ENCODE results near the gene ABCB8. TPM values are rescaled to one million over a fixed set of nuclear protein-coding genes. Genes with fewer than 3 reads are reported as not detected.

Gene ABCB8
- polyA plus RNA-seq, 1 donor (not counting 4 experiments of a cell fraction or from before 2014, with no cell fraction given) = 15.5 TPM

DNA sequence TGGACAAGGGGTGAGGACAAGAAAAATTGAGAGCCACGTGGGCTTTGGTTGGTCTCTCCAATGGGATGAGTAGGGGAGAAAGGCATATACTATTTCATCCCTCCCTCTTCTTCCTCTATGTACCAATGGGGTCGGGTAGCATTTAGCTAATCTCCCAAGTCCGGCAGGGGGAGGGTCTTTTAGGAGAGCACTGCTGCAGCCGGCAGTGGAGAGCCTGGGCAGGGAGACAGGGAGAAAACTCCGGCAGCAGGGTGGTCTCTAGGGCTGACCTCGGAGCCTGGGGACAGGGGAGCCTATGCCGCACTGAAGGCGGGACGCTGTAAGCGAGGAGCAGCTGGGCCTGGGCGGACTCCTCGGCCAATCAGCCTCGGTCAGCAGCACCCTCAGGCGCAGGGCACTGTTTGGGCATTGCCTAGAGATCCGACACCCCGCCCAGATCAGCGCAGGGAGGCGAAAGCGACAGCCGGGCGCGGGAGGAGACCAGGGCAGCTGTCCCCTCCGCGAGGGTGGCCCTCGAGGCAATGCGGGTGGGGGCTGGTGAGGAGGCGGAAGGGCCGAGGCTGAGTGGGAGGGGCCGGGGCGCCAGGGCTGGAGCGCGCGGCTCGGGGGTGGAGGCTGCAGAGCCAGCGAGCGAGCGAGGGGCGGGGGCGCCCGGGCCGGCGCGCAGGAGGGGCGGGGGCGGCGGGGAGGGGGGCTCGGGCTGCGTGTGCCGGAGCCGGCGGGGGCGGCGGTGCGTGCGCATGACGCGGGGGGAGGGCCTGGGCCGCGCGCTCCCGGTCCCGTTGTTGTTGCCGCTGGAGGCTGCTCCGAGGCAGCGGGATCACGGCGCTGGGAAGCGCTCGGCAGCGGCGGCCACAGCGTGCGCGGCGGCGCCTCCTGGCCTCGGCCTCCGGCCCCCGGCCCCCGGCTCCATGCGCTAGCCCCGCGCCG lies 57.7 kb downstream of the ABCB8 start, which contains the start of gene AGAP3:
Gene AGAP3 (plus strand): TSS at position 785 of the 930 bp plus-strand sequence. CDS start 267 bp downstream, outside the sequence.
- TF ChIP-seq EZH2 (IDR thresholded peaks at IDR 0.05; ENCODE audit: low read length) = no peak
- TF ChIP-seq, protein P1, sequence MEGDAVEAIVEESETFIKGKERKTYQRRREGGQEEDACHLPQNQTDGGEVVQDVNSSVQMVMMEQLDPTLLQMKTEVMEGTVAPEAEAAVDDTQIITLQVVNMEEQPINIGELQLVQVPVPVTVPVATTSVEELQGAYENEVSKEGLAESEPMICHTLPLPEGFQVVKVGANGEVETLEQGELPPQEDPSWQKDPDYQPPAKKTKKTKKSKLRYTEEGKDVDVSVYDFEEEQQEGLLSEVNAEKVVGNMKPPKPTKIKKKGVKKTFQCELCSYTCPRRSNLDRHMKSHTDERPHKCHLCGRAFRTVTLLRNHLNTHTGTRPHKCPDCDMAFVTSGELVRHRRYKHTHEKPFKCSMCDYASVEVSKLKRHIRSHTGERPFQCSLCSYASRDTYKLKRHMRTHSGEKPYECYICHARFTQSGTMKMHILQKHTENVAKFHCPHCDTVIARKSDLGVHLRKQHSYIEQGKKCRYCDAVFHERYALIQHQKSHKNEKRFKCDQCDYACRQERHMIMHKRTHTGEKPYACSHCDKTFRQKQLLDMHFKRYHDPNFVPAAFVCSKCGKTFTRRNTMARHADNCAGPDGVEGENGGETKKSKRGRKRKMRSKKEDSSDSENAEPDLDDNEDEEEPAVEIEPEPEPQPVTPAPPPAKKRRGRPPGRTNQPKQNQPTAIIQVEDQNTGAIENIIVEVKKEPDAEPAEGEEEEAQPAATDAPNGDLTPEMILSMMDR (optimal IDR thresholded peaks at IDR 0.05 in 1 of 3, IDR thresholded peaks at IDR 0.05 in 1 of 3, conservative IDR thresholded peaks at IDR 0.05 in 1 of 3; ENCODE audit: extremely low read depth in 1 of 3, insufficient read depth in 2 of 3, low read length in 3 of 3) = no peak
- peak within 1 kb of the TSS; percentile 93 for H3K9ac ChIP-seq (ENCODE audit: control insufficient read depth, extremely low read depth, insufficient read depth, low read length)
- peak within 1 kb of the TSS; percentile 46 for H2AFZ ChIP-seq (ENCODE audit: control insufficient read depth, low read length)
- FAIRE-seq (no peak), DNase-seq (ENCODE audit: low read depth, low spot score) (no peak)
- peaks cover 0 to 2% of the 10 kb centered on the region in 2 experiments for H3K36me3 ChIP-seq (ENCODE audit: control insufficient read depth in 2 of 2, extremely low read depth in 1 of 2, insufficient read depth in 2 of 2, low read length in 2 of 2)
- no peaks in the 10 kb centered on the region for H3K27me3 ChIP-seq (ENCODE audit: control insufficient read depth, extremely low read depth, insufficient read depth, low read length)
- H3K27ac ChIP-seq (ENCODE audit: control insufficient read depth, insufficient read depth, low read length) = peak within 1 kb of the TSS; percentile 92
- no peaks in the 10 kb centered on the region for H3K9me1 ChIP-seq (ENCODE audit: control insufficient read depth, extremely low read depth, insufficient read depth, low read length)
- no peaks in the 10 kb centered on the region for H4K20me1 ChIP-seq (ENCODE audit: control insufficient read depth, extremely low read depth, insufficient read depth, low read length)
- dilution Hi-C loops (cut with MboI; ENCODE audit: extremely low pct_ligation_motif_present, low sequenced_read_pairs) = no loop called here
- peak within 1 kb of the TSS; percentile 99 for H3K4me2 ChIP-seq (ENCODE audit: control insufficient read depth, extremely low read depth, insufficient read depth, low read depth, low read length)
- H3K9me3 ChIP-seq (ENCODE audit: control insufficient read depth, low read depth, low read length) = no peaks in the 10 kb centered on the region
- peak within 1 kb of the TSS; percentile 80 to 90 (median 83) for H3K4me3 ChIP-seq (ENCODE audit: control insufficient read depth in 2 of 3, extremely low read depth in 1 of 3, insufficient read depth in 2 of 3, low read depth in 1 of 3, low read length in 3 of 3)
- H3K4me1 ChIP-seq (ENCODE audit: control insufficient read depth, extremely low read depth, insufficient read depth, low read length) = peaks cover 39% of the 10 kb centered on the region
- H3K79me2 ChIP-seq (ENCODE audit: control insufficient read depth, insufficient read depth, low read length) = peaks cover 51% of the 10 kb centered on the region

GRCh38 chr7:151086802-151087244 lies 58.6 kb downstream of the ABCB8 start:
- H3K4me2 ChIP-seq (ENCODE audit: control insufficient read depth, extremely low read depth, insufficient read depth, low read depth, low read length) = peak overlapping the region; percentile 99
- no peaks in the 10 kb centered on the region for H3K27me3 ChIP-seq (ENCODE audit: control insufficient read depth, extremely low read depth, insufficient read depth, low read length)
- peak overlapping the region; percentile 93 for H3K9ac ChIP-seq (ENCODE audit: control insufficient read depth, extremely low read depth, insufficient read depth, low read length)
- no peaks in the 10 kb centered on the region for H3K9me3 ChIP-seq (ENCODE audit: control insufficient read depth, low read depth, low read length)
- dilution Hi-C loops (cut with MboI; ENCODE audit: extremely low pct_ligation_motif_present, low sequenced_read_pairs) = no loop called here
- FAIRE-seq (no peak), DNase-seq (ENCODE audit: low read depth, low spot score) (no peak)
- peak overlapping the region; percentile 80 to 90 (median 83) for H3K4me3 ChIP-seq (ENCODE audit: control insufficient read depth in 2 of 3, extremely low read depth in 1 of 3, insufficient read depth in 2 of 3, low read depth in 1 of 3, low read length in 3 of 3)
- TF ChIP-seq, protein P1 (optimal IDR thresholded peaks at IDR 0.05 in 1 of 3, IDR thresholded peaks at IDR 0.05 in 1 of 3, conservative IDR thresholded peaks at IDR 0.05 in 1 of 3; ENCODE audit: extremely low read depth in 1 of 3, insufficient read depth in 2 of 3, low read length in 3 of 3) = no peak
- TF ChIP-seq EZH2 (IDR thresholded peaks at IDR 0.05; ENCODE audit: low read length) = no peak
- H3K9me1 ChIP-seq (ENCODE audit: control insufficient read depth, extremely low read depth, insufficient read depth, low read length) = no peaks in the 10 kb centered on the region
- H4K20me1 ChIP-seq (ENCODE audit: control insufficient read depth, extremely low read depth, insufficient read depth, low read length) = peaks cover 4% of the 10 kb centered on the region
- peaks cover 0 to 5% of the 10 kb centered on the region in 2 experiments for H3K36me3 ChIP-seq (ENCODE audit: control insufficient read depth in 2 of 2, extremely low read depth in 1 of 2, insufficient read depth in 2 of 2, low read length in 2 of 2)
- H3K27ac ChIP-seq (ENCODE audit: control insufficient read depth, insufficient read depth, low read length) = peak overlapping the region; percentile 92
- H2AFZ ChIP-seq (ENCODE audit: control insufficient read depth, low read length) = peak overlapping the region; percentile 46
- peaks cover 33% of the 10 kb centered on the region for H3K4me1 ChIP-seq (ENCODE audit: control insufficient read depth, extremely low read depth, insufficient read depth, low read length)
- H3K79me2 ChIP-seq (ENCODE audit: control insufficient read depth, insufficient read depth, low read length) = peaks cover 59% of the 10 kb centered on the region

Data from keratinocyte (primary cell).